Nephron (organoid): Measurements from ENCODE around the gene EDA.

Experiments used
- H3K27ac Mint-ChIP-seq, 3 experiments: 2 replicates each; pipeline ENCODE4 v1.8.0; 2020; ENCODE audit warnings: mixed read lengths in 3 of 3, mild to moderate bottlenecking in 2 of 3, moderate library complexity in 1 of 3
- H3K27me3 Mint-ChIP-seq: 2 replicates; pipeline ENCODE4 v1.8.0; 2021; ENCODE audit warnings: low read depth, mild to moderate bottlenecking, moderate library complexity, mixed read lengths
- H3K36me3 Mint-ChIP-seq: 2 replicates; pipeline ENCODE4 v1.8.0; 2020; ENCODE audit warnings: low read depth, mixed read lengths
- H3K4me1 Mint-ChIP-seq: 2 replicates; pipeline ENCODE4 v1.8.0; 2020; ENCODE audit warnings: mixed read lengths
- H3K4me3 Mint-ChIP-seq, 3 experiments: 2 replicates each; pipeline ENCODE4 v1.8.0; 2020; ENCODE audit warnings: mild to moderate bottlenecking in 3 of 3, mixed read lengths in 3 of 3, moderate library complexity in 2 of 3
- H3K9me3 Mint-ChIP-seq: 2 replicates; pipeline ENCODE4 v1.8.0; 2020; ENCODE audit warnings: mixed read lengths
- TF ChIP-seq, protein P1 (sequence below), 3 experiments: fragments of 200-600 bp; sonication (generic); IDR thresholded peaks; one replicate each; pipeline ENCODE4 v1.5.0; 2021; ENCODE audit warnings: antibody characterized with exemption in 3 of 3; ENCODE audit not compliant: unreplicated experiment in 3 of 3

Gene EDA

DNA sequence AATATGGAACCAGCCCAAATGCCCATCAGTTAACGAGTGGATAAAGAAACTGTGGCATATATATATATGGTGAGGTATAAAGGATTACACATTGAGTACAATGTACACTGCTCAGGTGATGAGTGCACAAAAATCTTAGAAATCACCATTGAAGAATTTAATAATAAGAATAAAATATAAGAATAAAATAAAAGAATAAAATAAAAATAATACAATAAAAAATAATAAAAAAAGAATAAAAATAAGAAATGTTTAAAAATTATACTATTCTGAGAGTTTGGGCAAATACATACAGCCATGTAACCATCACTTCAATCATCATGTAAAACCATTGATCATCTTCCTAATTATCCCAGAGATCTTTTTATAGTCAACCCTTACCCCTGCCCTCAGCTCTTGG lies 260.3 kb downstream of the EDA start:
- H3K27ac Mint-ChIP-seq: no peak overlapping the region
- H3K36me3 Mint-ChIP-seq: no peaks in the 10 kb centered on the region
- H3K27me3 Mint-ChIP-seq: no peaks in the 10 kb centered on the region
- H3K4me3 Mint-ChIP-seq: no peak overlapping the region
- TF ChIP-seq, protein P1, sequence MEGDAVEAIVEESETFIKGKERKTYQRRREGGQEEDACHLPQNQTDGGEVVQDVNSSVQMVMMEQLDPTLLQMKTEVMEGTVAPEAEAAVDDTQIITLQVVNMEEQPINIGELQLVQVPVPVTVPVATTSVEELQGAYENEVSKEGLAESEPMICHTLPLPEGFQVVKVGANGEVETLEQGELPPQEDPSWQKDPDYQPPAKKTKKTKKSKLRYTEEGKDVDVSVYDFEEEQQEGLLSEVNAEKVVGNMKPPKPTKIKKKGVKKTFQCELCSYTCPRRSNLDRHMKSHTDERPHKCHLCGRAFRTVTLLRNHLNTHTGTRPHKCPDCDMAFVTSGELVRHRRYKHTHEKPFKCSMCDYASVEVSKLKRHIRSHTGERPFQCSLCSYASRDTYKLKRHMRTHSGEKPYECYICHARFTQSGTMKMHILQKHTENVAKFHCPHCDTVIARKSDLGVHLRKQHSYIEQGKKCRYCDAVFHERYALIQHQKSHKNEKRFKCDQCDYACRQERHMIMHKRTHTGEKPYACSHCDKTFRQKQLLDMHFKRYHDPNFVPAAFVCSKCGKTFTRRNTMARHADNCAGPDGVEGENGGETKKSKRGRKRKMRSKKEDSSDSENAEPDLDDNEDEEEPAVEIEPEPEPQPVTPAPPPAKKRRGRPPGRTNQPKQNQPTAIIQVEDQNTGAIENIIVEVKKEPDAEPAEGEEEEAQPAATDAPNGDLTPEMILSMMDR (IDR thresholded peaks at IDR 0.05; ENCODE audit: unreplicated experiment in 3 of 3): no peak
- no peaks in the 10 kb centered on the region for H3K4me1 Mint-ChIP-seq
- H3K9me3 Mint-ChIP-seq: peaks cover 29% of the 10 kb centered on the region

DNA sequence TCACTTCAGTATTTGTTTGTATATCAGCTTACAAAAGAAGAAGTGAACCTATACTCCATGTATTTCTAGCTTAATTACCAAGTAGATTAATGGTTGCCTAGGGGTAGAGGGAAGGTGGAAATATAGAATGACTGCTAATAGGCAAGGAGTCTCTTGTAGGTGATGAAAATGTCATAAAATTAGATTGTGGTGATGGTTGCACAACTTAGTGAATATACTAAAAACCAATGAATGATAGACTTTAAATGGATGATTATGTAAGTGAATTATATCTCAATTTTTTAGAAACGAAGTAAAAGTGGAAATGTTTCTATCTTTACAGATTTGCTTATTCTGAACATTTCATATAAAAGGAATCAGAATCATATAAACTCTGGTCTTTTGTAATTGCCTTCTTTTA lies 268.3 kb downstream of the EDA start:
- H3K9me3 Mint-ChIP-seq: peaks cover 36% of the 10 kb centered on the region
- H3K27me3 Mint-ChIP-seq: no peaks in the 10 kb centered on the region
- H3K4me1 Mint-ChIP-seq: no peaks in the 10 kb centered on the region
- no peak overlapping the region for H3K4me3 Mint-ChIP-seq
- H3K36me3 Mint-ChIP-seq: no peaks in the 10 kb centered on the region
- no peak overlapping the region for H3K27ac Mint-ChIP-seq
- TF ChIP-seq, protein P1 (IDR thresholded peaks at IDR 0.05; ENCODE audit: unreplicated experiment in 3 of 3): no peak

DNA sequence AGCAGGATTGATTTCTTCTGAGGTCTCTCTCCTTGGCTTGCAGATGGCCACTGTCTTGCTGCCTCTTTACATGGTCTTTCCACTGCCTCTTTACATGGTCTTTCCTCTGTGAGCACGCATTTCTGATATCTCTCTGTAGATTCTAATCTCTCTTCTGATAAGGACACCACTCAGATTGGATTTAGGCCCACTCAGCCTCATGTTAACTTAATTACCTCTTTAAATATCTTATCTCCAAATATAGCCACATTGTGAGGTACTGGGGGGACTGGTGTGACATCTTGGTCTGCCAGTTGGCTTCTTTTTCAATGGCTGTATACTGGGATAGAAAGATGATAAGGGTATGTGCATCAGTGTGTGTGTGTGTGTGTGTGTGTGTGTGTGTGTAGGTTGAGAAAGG lies 280.1 kb downstream of the EDA start:
- no peaks in the 10 kb centered on the region for H3K27me3 Mint-ChIP-seq
- TF ChIP-seq, protein P1 (IDR thresholded peaks at IDR 0.05; ENCODE audit: unreplicated experiment in 3 of 3): no peak
- no peak overlapping the region for H3K4me3 Mint-ChIP-seq
- H3K36me3 Mint-ChIP-seq: no peaks in the 10 kb centered on the region
- H3K9me3 Mint-ChIP-seq: peaks cover 3% of the 10 kb centered on the region
- no peak overlapping the region for H3K27ac Mint-ChIP-seq
- H3K4me1 Mint-ChIP-seq: no peaks in the 10 kb centered on the region

GRCh38 chrX:69900491-69900890 lies 284.6 kb downstream of the EDA start:
- TF ChIP-seq, protein P1 (IDR thresholded peaks at IDR 0.05; ENCODE audit: unreplicated experiment in 3 of 3): no peak
- Mint-ChIP-seq H3K27ac (no peak overlapping the region), H3K36me3 (no peaks in the 10 kb centered on the region), H3K27me3 (no peaks in the 10 kb centered on the region), H3K4me1 (no peaks in the 10 kb centered on the region), H3K4me3 (no peak overlapping the region), H3K9me3 (peaks cover 5% of the 10 kb centered on the region)

DNA sequence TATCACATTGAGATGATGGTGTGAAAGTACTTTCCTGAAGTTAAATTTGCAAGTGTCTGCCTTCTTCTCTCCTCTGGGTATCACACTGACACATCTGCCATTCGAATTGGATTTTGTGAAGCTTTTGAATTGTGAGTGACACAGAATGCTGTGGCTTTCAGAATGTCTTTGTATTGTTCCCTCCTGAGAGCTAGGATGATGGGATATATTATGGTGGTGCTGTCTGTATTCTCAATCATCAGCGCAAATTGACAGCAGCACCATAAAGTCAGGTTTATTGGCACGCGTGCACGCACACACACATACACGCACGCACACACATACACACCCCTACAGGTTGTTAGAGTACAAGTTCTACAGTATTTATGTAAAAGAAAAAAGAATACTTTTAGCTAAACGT lies 290.5 kb downstream of the EDA start:
- Mint-ChIP-seq H3K9me3 (peaks cover 13% of the 10 kb centered on the region), H3K27ac (no peak overlapping the region), H3K36me3 (no peaks in the 10 kb centered on the region), H3K4me1 (no peaks in the 10 kb centered on the region), H3K4me3 (no peak overlapping the region), H3K27me3 (no peaks in the 10 kb centered on the region)
- TF ChIP-seq, protein P1 (IDR thresholded peaks at IDR 0.05; ENCODE audit: unreplicated experiment in 3 of 3): no peak

- Mint-ChIP-seq H3K27ac (no peak overlapping the region), H3K4me1 (no peaks in the 10 kb centered on the region), H3K27me3 (no peaks in the 10 kb centered on the region), H3K36me3 (no peaks in the 10 kb centered on the region), H3K9me3 (peaks cover 19% of the 10 kb centered on the region), H3K4me3 (no peak overlapping the region)
- TF ChIP-seq, protein P1 (IDR thresholded peaks at IDR 0.05; ENCODE audit: unreplicated experiment in 3 of 3): no peak
These were observed 298.9 kb downstream of the EDA start for GRCh38 chrX:69914781-69915180.
